ENCODE results near the gene TCF3.

Gene TCF3

DNA sequence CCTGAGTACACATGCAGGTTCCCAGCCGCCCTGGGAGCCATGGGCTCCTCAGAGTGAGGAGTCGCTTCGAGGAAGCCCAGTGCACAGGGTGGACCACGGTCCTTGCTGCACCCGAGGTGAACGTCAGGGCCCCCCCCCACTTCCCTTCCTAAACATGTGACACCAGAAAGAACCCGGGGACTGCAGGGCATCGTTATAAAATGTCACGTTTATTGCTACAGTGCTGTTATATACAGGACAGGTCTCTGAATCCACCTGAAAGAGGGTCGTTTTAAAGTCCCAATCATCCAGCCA is 43.4 kb downstream of the TCF3 start:
- TF ChIP-seq, protein P1, sequence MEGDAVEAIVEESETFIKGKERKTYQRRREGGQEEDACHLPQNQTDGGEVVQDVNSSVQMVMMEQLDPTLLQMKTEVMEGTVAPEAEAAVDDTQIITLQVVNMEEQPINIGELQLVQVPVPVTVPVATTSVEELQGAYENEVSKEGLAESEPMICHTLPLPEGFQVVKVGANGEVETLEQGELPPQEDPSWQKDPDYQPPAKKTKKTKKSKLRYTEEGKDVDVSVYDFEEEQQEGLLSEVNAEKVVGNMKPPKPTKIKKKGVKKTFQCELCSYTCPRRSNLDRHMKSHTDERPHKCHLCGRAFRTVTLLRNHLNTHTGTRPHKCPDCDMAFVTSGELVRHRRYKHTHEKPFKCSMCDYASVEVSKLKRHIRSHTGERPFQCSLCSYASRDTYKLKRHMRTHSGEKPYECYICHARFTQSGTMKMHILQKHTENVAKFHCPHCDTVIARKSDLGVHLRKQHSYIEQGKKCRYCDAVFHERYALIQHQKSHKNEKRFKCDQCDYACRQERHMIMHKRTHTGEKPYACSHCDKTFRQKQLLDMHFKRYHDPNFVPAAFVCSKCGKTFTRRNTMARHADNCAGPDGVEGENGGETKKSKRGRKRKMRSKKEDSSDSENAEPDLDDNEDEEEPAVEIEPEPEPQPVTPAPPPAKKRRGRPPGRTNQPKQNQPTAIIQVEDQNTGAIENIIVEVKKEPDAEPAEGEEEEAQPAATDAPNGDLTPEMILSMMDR (IDR thresholded peaks at IDR 0.05; ENCODE audit: low read length, missing control alignments) = no peak
- DNase-seq (ENCODE audit: low read depth) = no peak
- no peak overlapping the region for H3K4me3 ChIP-seq (replicated peaks; ENCODE audit: low read depth, low read length)

DNA sequence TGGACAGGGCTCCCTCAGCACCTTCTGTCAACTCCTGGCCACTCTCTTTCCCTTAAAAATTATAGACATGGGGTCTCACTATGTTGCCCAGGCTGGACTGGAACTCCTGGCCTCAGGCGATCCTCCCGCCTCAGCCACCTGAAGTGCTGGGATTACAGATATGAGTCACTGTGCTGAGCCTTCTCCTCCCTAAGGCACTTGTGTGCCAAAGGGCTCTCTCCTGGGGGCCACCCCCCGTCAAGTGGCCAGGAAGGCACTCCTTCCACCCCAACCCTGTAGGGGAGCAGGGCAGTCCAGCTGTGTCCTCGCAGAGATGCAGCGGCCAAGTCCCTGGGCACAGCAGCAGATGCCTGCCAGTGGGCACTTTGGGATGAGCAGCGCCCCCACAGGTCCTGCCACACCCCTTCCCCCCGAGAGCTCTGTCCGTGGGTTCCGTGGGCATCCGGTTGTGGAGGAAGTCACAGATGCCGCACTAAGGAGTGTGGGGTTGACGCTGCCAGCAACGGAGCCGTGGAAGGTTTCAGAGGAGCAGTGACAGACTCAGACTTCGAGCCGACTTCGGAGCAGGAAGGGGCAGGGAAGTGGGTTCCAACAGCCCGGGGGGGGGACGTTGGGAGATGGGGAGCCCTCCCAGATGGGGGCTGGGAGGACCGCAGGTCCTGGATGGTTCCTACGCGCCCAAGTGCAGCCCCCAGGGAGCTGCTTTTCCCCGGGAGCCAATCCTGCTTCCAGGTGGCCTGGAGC is 43.9 kb downstream of the TCF3 start:
- TF ChIP-seq, protein P1 (IDR thresholded peaks at IDR 0.05; ENCODE audit: low read length, missing control alignments) = no peak
- no peak overlapping the region for H3K4me3 ChIP-seq (replicated peaks; ENCODE audit: low read depth, low read length)
- DNase-seq (ENCODE audit: low read depth) = no peak

DNA sequence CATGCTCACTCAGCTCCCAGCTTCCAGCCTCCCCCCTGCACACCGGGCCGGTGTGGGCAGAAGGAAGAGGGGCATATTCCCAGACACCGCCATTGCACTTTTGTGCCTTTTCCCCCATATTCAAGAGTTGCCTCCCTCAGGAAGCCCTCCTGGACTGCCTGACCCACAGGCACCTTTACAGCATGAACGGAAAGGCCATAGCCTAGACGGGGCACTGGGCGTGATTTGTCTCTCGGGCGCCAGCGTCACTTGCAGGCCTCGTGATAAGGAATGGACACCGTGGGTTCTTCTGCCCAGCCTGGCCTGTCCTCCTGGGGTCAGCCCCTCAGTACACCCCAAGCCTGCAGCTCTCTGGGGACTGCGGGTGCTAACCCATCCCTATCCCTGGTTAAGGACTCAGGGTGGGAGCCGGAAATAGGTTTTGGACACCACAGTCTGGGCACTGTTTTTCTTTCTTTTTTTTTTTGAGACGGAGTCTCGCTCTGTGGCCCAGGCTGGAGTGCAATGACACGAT is 46.2 kb downstream of the TCF3 start:
- DNase-seq (ENCODE audit: low read depth) = no peak
- TF ChIP-seq, protein P1 (IDR thresholded peaks at IDR 0.05; ENCODE audit: low read length, missing control alignments) = no peak
- peak overlapping the region; percentile 95 for H3K4me3 ChIP-seq (replicated peaks; ENCODE audit: low read depth, low read length)

DNA sequence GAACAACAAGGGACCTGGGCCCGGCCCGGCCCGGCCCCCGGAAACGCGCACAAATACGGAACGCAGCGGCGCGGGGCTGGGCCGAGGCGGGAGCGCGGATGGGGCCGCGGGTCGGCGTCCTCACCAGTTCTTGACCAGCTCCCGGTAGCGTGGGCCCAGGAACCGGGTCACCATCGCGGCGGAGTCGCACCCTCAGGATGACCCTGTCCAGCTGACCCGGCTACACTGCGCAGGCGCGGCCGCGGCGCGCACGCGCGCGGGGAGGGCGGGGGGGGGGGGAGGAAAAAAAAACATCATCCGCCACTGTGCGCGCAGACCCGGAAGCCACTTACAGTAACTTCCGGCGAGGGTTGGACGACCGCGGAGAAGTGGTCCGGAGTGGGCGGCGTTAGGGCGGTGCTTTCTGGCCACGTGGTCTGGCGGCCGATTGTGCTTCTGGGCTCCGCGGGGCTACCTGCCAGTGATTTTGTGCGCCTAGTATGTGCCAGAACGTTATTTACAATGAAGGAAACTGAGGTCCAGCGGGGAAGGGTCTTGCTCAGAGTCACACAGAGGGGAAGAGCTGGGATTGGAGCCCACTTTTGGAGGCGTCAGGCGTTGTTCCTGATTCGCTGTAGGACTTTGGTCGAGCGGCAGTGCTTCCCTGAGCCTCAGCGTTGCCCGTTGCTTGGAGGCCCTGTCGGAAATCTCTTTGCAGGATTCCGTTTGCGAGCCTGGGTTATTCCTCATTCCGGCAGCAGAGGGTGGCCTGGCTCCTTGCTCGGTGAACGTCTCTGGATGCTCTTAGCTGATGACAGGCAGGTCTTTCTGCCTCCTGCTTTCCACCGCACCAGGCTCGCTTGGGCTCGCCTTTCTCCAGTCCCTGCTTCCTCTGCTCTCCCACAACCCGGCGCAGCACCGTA is 46.9 kb downstream of the TCF3 start, which contains the start of gene UQCR11:
UQCR11 (minus strand) TSS at position 227 of the 902 bp plus-strand sequence; CDS start at position 174, 53 bp downstream.
- peak; percentile 96 for DNase-seq (ENCODE audit: low read depth)
- TF ChIP-seq, protein P1 (IDR thresholded peaks at IDR 0.05; ENCODE audit: low read length, missing control alignments) = peak; percentile 61

DNA sequence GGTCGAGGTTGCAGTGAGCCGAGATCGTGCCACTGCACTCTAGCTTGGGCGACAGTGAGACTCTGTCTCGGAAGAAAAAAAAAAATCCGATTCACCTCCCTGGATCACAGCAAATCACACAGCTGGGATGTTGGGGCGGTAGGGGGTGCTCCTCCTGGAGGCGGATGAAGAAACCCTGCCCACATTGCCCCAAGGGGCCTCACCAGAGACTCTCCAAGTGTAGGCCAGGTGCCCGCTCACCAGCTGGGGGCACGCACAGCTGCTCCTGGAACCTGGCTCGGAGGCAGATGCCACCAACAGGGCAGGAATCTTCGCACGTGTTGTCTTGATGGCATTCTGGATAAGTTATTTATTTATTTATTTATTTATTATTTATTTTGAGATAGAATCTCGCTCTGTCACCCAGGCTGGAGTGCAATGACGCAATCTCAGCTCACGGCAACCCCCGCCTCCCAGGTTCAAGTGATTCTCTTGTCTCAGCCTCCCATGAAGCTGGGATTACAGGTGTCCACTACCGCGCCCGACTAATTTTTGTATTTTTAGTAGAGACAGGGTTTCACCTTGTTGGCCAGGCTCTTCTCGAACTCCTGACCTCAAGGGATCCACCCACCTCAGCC is 50.2 kb downstream of the TCF3 start:
- TF ChIP-seq, protein P1 (IDR thresholded peaks at IDR 0.05; ENCODE audit: low read length, missing control alignments) = no peak
- no peak overlapping the region for H3K4me3 ChIP-seq (replicated peaks; ENCODE audit: low read depth, low read length)

More for the DNA sequence above, 46.9 kb downstream of the TCF3 start, which contains the start of gene UQCR11:
- peak within 1 kb of the TSS; percentile 95 for H3K4me3 ChIP-seq (replicated peaks; ENCODE audit: low read depth, low read length)

DNA sequence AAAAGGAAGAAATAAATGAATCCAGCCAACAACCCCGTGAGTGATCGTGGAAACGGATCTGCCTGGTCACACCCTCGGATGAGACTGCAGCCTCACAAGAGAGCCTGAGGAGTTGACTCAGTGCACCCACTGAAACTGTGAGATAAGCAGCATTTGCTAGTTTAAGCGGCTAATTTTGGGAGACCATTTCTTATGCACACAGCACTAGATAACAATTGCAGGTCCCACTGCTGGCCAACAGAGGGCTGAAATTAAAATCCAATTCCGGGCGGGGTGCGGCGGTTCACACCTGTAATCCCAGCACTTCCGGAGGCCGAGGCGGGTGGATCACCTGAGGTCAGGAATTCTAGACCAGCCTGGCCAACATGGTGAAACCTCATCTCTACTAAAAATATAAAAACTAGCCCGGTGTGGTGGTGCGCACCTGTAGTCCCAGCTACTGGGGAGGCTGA is 50.8 kb downstream of the TCF3 start:
- TF ChIP-seq, protein P1 (IDR thresholded peaks at IDR 0.05; ENCODE audit: low read length, missing control alignments) = no peak
- DNase-seq (ENCODE audit: low read depth) = no peak
- no peak overlapping the region for H3K4me3 ChIP-seq (replicated peaks; ENCODE audit: low read depth, low read length)

More for the DNA sequence above, 50.2 kb downstream of the TCF3 start:
- DNase-seq (ENCODE audit: low read depth) = no peak

Data from fibroblast of pulmonary artery (primary cell).